Measurements from ENCODE around the gene ETDC.
"Not testable (repeated sequence)": the region's sequence is repeated elsewhere in the genome, so short reads cannot be mapped to it uniquely, and the experiment has no call there.

ETDC gene

GRCh38 chrX:135307171-135307570 is 2.1 kb upstream of the ETDC start:
- Histone ChIP-seq H3K4me3 (ENCODE audit: low read depth in 1 of 2, low read length in 2 of 2) (no peak overlapping the region), H3K27me3 (ENCODE audit: control insufficient read depth in 1 of 2, insufficient read depth in 2 of 2, low read length in 2 of 2) (no peaks in the 10 kb centered on the region), H3K4me1 (ENCODE audit: insufficient read depth, low read length) (no peaks in the 10 kb centered on the region), H3K9ac (ENCODE audit: low read length) (no peak overlapping the region), H3K27ac (ENCODE audit: low read depth, low read length) (no peak overlapping the region), H3K36me3 (ENCODE audit: insufficient read depth, low read length) (no peaks in the 10 kb centered on the region), H3K9me3 (ENCODE audit: low read length) (no peaks in the 10 kb centered on the region)

- no peaks in the 10 kb centered on the region for H3K4me1 ChIP-seq (ENCODE audit: insufficient read depth, low read length)
- no peaks in the 10 kb centered on the region for H3K27me3 ChIP-seq (ENCODE audit: control insufficient read depth in 1 of 2, insufficient read depth in 2 of 2, low read length in 2 of 2)
- no peak overlapping the region for H3K4me3 ChIP-seq (ENCODE audit: low read depth in 1 of 2, low read length in 2 of 2)
- no peak overlapping the region for H3K27ac ChIP-seq (ENCODE audit: low read depth, low read length)
- H3K36me3 ChIP-seq (ENCODE audit: insufficient read depth, low read length) = no peaks in the 10 kb centered on the region
- H3K9ac ChIP-seq (ENCODE audit: low read length) = no peak overlapping the region
- H3K9me3 ChIP-seq (ENCODE audit: low read length) = no peaks in the 10 kb centered on the region
Observed at GRCh38 chrX:135308345-135308855, 880 bp upstream of the ETDC start.

DNA sequence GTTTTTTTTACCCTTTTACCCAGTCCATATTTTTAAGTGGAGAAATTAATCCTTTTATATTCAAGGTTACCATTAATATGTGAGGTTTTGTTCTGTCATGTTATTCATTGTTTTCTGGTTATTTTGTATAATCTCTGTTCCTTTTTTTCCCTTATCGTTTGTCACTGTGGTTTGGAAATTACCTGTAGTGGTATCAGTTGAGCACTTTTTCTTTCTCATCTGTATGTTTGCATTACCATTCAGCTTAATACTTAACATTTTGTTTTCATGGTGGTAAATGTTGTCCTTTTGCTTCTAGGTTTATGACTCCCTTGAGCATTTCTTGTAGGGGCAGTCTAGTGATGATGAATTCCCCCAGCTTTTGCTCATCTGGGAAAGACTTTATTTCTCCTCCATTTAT is 6.6 kb downstream of the ETDC start:
- no peak overlapping the region for H3K4me3 ChIP-seq (ENCODE audit: low read depth in 1 of 2, low read length in 2 of 2)
- H3K4me1 ChIP-seq (ENCODE audit: insufficient read depth, low read length) = no peaks in the 10 kb centered on the region
- no peak overlapping the region for H3K9ac ChIP-seq (ENCODE audit: low read length)
- no peaks in the 10 kb centered on the region for H3K9me3 ChIP-seq (ENCODE audit: low read length)
- H3K27me3 ChIP-seq (ENCODE audit: control insufficient read depth in 1 of 2, insufficient read depth in 2 of 2, low read length in 2 of 2) = no peaks in the 10 kb centered on the region
- no peak overlapping the region for H3K27ac ChIP-seq (ENCODE audit: low read depth, low read length)
- no peaks in the 10 kb centered on the region for H3K36me3 ChIP-seq (ENCODE audit: insufficient read depth, low read length)

DNA sequence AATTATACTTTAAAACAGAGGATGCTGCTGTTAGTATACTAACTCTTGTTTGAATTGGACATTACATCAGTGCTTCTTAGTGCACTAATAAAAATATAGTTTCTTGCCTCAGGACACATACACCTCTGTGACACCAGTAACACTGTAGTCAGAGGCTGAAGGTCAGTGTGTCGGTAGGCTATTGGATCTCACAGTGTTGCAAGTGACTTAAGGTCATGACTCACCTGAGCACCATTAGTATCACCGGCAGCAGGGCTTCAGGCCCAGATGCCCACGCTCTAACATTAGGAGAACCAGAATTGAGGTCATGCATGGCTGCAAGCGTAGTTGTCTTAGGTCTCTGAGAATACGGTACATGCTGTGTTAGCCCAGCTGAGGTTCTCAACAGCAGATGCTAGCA is 15.2 kb downstream of the ETDC start:
- H3K9ac ChIP-seq (ENCODE audit: low read length) = no peak overlapping the region
- H3K9me3 ChIP-seq (ENCODE audit: low read length) = no peaks in the 10 kb centered on the region
- no peaks in the 10 kb centered on the region for H3K4me1 ChIP-seq (ENCODE audit: insufficient read depth, low read length)
- H3K27ac ChIP-seq (ENCODE audit: low read depth, low read length) = no peak overlapping the region
- H3K27me3 ChIP-seq (ENCODE audit: control insufficient read depth in 1 of 2, insufficient read depth in 2 of 2, low read length in 2 of 2) = no peaks in the 10 kb centered on the region
- no peaks in the 10 kb centered on the region for H3K36me3 ChIP-seq (ENCODE audit: insufficient read depth, low read length)
- no peak overlapping the region for H3K4me3 ChIP-seq (ENCODE audit: low read depth in 1 of 2, low read length in 2 of 2)

DNA sequence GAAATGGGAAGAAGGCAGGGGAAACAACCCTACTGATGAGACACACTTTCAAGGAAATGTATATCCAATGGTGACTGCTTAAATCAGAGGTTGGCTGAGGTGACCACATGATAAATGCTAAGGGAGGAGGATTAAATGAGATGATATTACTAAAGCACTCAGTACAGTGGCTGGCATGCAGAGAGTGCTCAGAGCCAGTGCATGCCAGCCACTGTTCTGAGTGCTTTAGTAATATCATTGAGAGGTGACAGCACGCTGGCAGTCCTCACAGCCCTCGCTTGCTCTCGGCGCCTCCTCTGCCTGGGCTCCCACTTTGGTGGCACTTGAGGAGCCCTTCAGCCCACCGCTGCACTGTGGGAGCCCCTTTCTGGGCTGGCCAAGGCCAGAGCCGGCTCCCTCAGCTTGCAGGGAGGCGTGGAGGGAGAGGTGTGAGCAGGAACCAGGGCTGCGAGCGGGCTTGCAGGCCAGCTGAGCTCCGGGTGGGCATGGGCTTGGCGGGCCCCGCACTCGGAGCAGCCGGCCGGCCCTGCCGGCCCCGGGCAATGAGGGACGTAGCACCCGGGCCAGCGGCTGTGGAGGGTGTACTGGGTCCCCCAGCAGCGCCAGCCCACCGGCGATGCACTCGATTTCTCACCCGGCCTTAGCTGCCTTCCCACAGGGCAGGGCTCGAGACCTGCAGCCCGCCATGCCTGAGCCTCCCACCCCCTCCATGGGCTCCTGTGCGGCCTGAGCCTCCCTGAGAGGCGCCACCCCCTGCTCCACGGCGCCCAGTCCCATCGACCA is 15.9 kb downstream of the ETDC start:
- not testable (repeated sequence) for H3K9ac ChIP-seq (ENCODE audit: low read length); H3K27ac ChIP-seq (ENCODE audit: low read depth, low read length); H3K4me1 ChIP-seq (ENCODE audit: insufficient read depth, low read length)

GRCh38 chrX:135327299-135327698 is 18.0 kb downstream of the ETDC start:
- H3K27ac ChIP-seq (ENCODE audit: low read depth, low read length) = no peak overlapping the region
- no peaks in the 10 kb centered on the region for H3K27me3 ChIP-seq (ENCODE audit: control insufficient read depth in 1 of 2, insufficient read depth in 2 of 2, low read length in 2 of 2)
- no peaks in the 10 kb centered on the region for H3K9me3 ChIP-seq (ENCODE audit: low read length)
- no peak overlapping the region for H3K4me3 ChIP-seq (ENCODE audit: low read depth in 1 of 2, low read length in 2 of 2)
- no peaks in the 10 kb centered on the region for H3K4me1 ChIP-seq (ENCODE audit: insufficient read depth, low read length)
- no peaks in the 10 kb centered on the region for H3K36me3 ChIP-seq (ENCODE audit: insufficient read depth, low read length)
- H3K9ac ChIP-seq (ENCODE audit: low read length) = no peak overlapping the region

More for the DNA sequence above, 15.9 kb downstream of the ETDC start:
- H3K27me3 ChIP-seq (ENCODE audit: control insufficient read depth in 1 of 2, insufficient read depth in 2 of 2, low read length in 2 of 2); H3K36me3 ChIP-seq (ENCODE audit: insufficient read depth, low read length); H3K4me3 ChIP-seq (ENCODE audit: low read depth in 1 of 2, low read length in 2 of 2); H3K9me3 ChIP-seq (ENCODE audit: low read length): not testable (repeated sequence)

DNA sequence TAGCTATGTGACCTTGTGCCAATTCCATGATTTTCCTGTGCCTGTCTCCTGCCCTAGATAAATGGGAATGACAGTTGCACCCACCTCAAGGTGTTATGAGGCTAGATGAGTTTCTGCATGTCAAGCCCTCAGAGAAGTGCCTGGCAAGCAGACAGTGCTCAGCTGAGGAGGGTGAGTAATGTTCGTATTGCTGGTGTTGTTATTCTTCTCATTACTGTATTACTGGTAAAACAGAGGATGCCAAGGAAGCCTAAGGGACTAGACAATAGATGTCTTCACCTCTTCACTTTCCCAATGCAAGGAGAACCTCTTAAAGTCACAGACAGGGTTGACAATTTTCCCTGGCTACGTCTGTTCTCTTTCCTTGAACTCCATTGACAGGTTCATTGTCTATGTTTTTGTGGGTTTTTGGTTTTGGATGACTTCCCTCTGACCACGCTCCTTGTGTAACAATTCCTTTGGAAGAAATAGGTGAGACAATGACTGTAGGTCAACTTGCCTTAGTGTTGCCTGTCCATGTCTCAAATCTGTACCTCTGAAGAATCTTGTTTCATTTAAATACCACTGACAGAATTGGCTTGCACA is 19.2 kb downstream of the ETDC start:
- Histone ChIP-seq H3K27me3 (ENCODE audit: control insufficient read depth in 1 of 2, insufficient read depth in 2 of 2, low read length in 2 of 2) (no peaks in the 10 kb centered on the region), H3K4me3 (ENCODE audit: low read depth in 1 of 2, low read length in 2 of 2) (no peak overlapping the region), H3K9me3 (ENCODE audit: low read length) (no peaks in the 10 kb centered on the region), H3K36me3 (ENCODE audit: insufficient read depth, low read length) (no peaks in the 10 kb centered on the region), H3K27ac (ENCODE audit: low read depth, low read length) (no peak overlapping the region), H3K4me1 (ENCODE audit: insufficient read depth, low read length) (no peaks in the 10 kb centered on the region), H3K9ac (ENCODE audit: low read length) (no peak overlapping the region)

- H3K36me3 ChIP-seq (ENCODE audit: insufficient read depth, low read length) = no peaks in the 10 kb centered on the region
- H3K4me1 ChIP-seq (ENCODE audit: insufficient read depth, low read length) = no peaks in the 10 kb centered on the region
- no peak overlapping the region for H3K4me3 ChIP-seq (ENCODE audit: low read depth in 1 of 2, low read length in 2 of 2)
- no peak overlapping the region for H3K9ac ChIP-seq (ENCODE audit: low read length)
- H3K9me3 ChIP-seq (ENCODE audit: low read length) = no peaks in the 10 kb centered on the region
- no peak overlapping the region for H3K27ac ChIP-seq (ENCODE audit: low read depth, low read length)
- H3K27me3 ChIP-seq (ENCODE audit: control insufficient read depth in 1 of 2, insufficient read depth in 2 of 2, low read length in 2 of 2) = no peaks in the 10 kb centered on the region
Observed at GRCh38 chrX:135330706-135331105, 21.4 kb downstream of the ETDC start.

GRCh38 chrX:135331525-135331924 is 22.2 kb downstream of the ETDC start:
- H3K4me3 ChIP-seq (ENCODE audit: low read depth in 1 of 2, low read length in 2 of 2) = no peak overlapping the region
- H3K9ac ChIP-seq (ENCODE audit: low read length) = no peak overlapping the region
- H3K36me3 ChIP-seq (ENCODE audit: insufficient read depth, low read length) = no peaks in the 10 kb centered on the region

DNA sequence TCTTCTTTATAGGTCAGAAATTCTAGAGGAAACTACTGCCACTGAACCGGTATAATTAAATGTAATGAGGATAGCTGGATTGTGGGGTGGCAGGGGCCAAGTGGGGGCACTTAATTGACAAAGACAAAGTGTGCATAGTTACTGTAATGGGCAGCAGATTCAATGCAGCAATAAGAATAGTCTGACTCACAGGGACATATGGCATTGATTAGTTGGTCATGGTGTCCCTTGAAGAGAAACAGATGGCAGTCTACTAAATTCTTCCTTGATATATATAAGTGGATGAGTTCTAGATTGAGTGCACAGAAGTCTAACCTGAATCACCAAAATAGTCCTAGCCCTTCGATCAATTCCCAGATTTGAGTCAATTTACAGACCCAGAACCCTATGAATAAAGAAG is 31.6 kb downstream of the ETDC start:
- H3K27me3 ChIP-seq (ENCODE audit: control insufficient read depth in 1 of 2, insufficient read depth in 2 of 2, low read length in 2 of 2) = peaks cover 0 to 6% of the 10 kb centered on the region in 2 donors
- no peak overlapping the region for H3K27ac ChIP-seq (ENCODE audit: low read depth, low read length)
- peak overlapping the region in 1 of 2 donors; percentile 30 for H3K4me3 ChIP-seq (ENCODE audit: low read depth in 1 of 2, low read length in 2 of 2)
- no peak overlapping the region for H3K9ac ChIP-seq (ENCODE audit: low read length)
- peaks cover 32% of the 10 kb centered on the region for H3K4me1 ChIP-seq (ENCODE audit: insufficient read depth, low read length)
- H3K9me3 ChIP-seq (ENCODE audit: low read length) = no peaks in the 10 kb centered on the region
- no peaks in the 10 kb centered on the region for H3K36me3 ChIP-seq (ENCODE audit: insufficient read depth, low read length)

More at GRCh38 chrX:135331525-135331924, 22.2 kb downstream of the ETDC start:
- H3K9me3 ChIP-seq (ENCODE audit: low read length) = no peaks in the 10 kb centered on the region
- no peak overlapping the region for H3K27ac ChIP-seq (ENCODE audit: low read depth, low read length)
- no peaks in the 10 kb centered on the region for H3K4me1 ChIP-seq (ENCODE audit: insufficient read depth, low read length)
- no peaks in the 10 kb centered on the region for H3K27me3 ChIP-seq (ENCODE audit: control insufficient read depth in 1 of 2, insufficient read depth in 2 of 2, low read length in 2 of 2)

- no peaks in the 10 kb centered on the region for H3K9me3 ChIP-seq (ENCODE audit: low read length)
Observed at GRCh38 chrX:135345107-135345589, 35.9 kb downstream of the ETDC start.

More at GRCh38 chrX:135345107-135345589, 35.9 kb downstream of the ETDC start:
- Histone ChIP-seq H3K9ac (ENCODE audit: low read length) (peak overlapping the region; percentile 31), H3K27me3 (ENCODE audit: control insufficient read depth in 1 of 2, insufficient read depth in 2 of 2, low read length in 2 of 2) (peaks cover 0 to 6% of the 10 kb centered on the region in 2 donors), H3K4me3 (ENCODE audit: low read depth in 1 of 2, low read length in 2 of 2) (peak overlapping the region; percentile 59 to 69), H3K36me3 (ENCODE audit: insufficient read depth, low read length) (peaks cover 7% of the 10 kb centered on the region), H3K27ac (ENCODE audit: low read depth, low read length) (peak overlapping the region; percentile 77), H3K4me1 (ENCODE audit: insufficient read depth, low read length) (peaks cover 32% of the 10 kb centered on the region)
